ENCODE measurements around the gene PRM2.

PRM2 gene

GRCh38 chr16:11272921-11273720 is 3.2 kb downstream of the PRM2 start, which contains the start of gene PRM3:
PRM3 (minus strand) TSS chr16:11273629; CDS start chr16:11273595, 34 bp downstream.
- no peak within 1 kb of the TSS for H3K4me2 ChIP-seq (ENCODE audit: low read length)
- H3K27ac ChIP-seq (ENCODE audit: low read length) = no peak within 1 kb of the TSS
- no peaks in the 10 kb centered on the region for H4K20me1 ChIP-seq (ENCODE audit: insufficient read depth, low read length)
- TF ChIP-seq EZH2phosphoT487 (IDR thresholded peaks at IDR 0.05; ENCODE audit: low read depth) (no peak), CTCF (IDR thresholded peaks at IDR 0.05; ENCODE audit: low read depth, low read length) (no peak)
- H3K9me3 ChIP-seq (ENCODE audit: insufficient read depth, low read length) = no peaks in the 10 kb centered on the region
- no peak within 1 kb of the TSS for H3K4me3 ChIP-seq (ENCODE audit: low read length)
- no peak within 1 kb of the TSS for H3K9ac ChIP-seq (ENCODE audit: low read length)
- peaks cover 9% of the 10 kb centered on the region for H3K27me3 ChIP-seq (ENCODE audit: low read depth, low read length)
- H3K79me2 ChIP-seq (ENCODE audit: low read length) = no peaks in the 10 kb centered on the region
- no peaks in the 10 kb centered on the region for H3K4me1 ChIP-seq (ENCODE audit: low read length)
- H3K36me3 ChIP-seq (replicated peaks; ENCODE audit: low read depth, low read length) = no peaks in the 10 kb centered on the region
- H2AFZ ChIP-seq (ENCODE audit: low read depth, low read length) = no peak within 1 kb of the TSS

GRCh38 chr16:11272484-11272883 is 3.8 kb downstream of the PRM2 start:
- no peak for TF ChIP-seq EZH2phosphoT487 (IDR thresholded peaks at IDR 0.05; ENCODE audit: low read depth)
- H3K4me2 ChIP-seq (ENCODE audit: low read length) = no peak overlapping the region
- H3K4me1 ChIP-seq (ENCODE audit: low read length) = no peaks in the 10 kb centered on the region
- H3K9ac ChIP-seq (ENCODE audit: low read length) = no peak overlapping the region
- H2AFZ ChIP-seq (ENCODE audit: low read depth, low read length) = no peak overlapping the region
- no peak overlapping the region for H3K27ac ChIP-seq (ENCODE audit: low read length)
- no peak overlapping the region for H3K4me3 ChIP-seq (ENCODE audit: low read length)
- H4K20me1 ChIP-seq (ENCODE audit: insufficient read depth, low read length) = no peaks in the 10 kb centered on the region
- no peaks in the 10 kb centered on the region for H3K79me2 ChIP-seq (ENCODE audit: low read length)
- no peaks in the 10 kb centered on the region for H3K36me3 ChIP-seq (replicated peaks; ENCODE audit: low read depth, low read length)
- H3K27me3 ChIP-seq (ENCODE audit: low read depth, low read length) = peaks cover 5% of the 10 kb centered on the region
- no peaks in the 10 kb centered on the region for H3K9me3 ChIP-seq (ENCODE audit: insufficient read depth, low read length)

GRCh38 chr16:11271610-11272009 is 4.7 kb downstream of the PRM2 start:
- no peak for TF ChIP-seq EZH2phosphoT487 (IDR thresholded peaks at IDR 0.05; ENCODE audit: low read depth)
- no peak for TF ChIP-seq CTCF (IDR thresholded peaks at IDR 0.05; ENCODE audit: low read depth, low read length)
- Histone ChIP-seq H3K9me3 (ENCODE audit: insufficient read depth, low read length) (no peaks in the 10 kb centered on the region), H3K4me1 (ENCODE audit: low read length) (no peaks in the 10 kb centered on the region), H3K4me3 (ENCODE audit: low read length) (no peak overlapping the region), H2AFZ (ENCODE audit: low read depth, low read length) (no peak overlapping the region), H3K9ac (ENCODE audit: low read length) (no peak overlapping the region), H3K4me2 (ENCODE audit: low read length) (no peak overlapping the region), H3K36me3 (replicated peaks; ENCODE audit: low read depth, low read length) (no peaks in the 10 kb centered on the region), H4K20me1 (ENCODE audit: insufficient read depth, low read length) (no peaks in the 10 kb centered on the region), H3K27me3 (ENCODE audit: low read depth, low read length) (peaks cover 6% of the 10 kb centered on the region), H3K27ac (ENCODE audit: low read length) (no peak overlapping the region), H3K79me2 (ENCODE audit: low read length) (no peaks in the 10 kb centered on the region)

- H3K9me3 ChIP-seq (ENCODE audit: insufficient read depth, low read length) = no peaks in the 10 kb centered on the region
- no peaks in the 10 kb centered on the region for H3K4me1 ChIP-seq (ENCODE audit: low read length)
- no peak overlapping the region for H3K27ac ChIP-seq (ENCODE audit: low read length)
- no peak overlapping the region for H3K9ac ChIP-seq (ENCODE audit: low read length)
- no peak overlapping the region for H2AFZ ChIP-seq (ENCODE audit: low read depth, low read length)
- H3K79me2 ChIP-seq (ENCODE audit: low read length) = no peaks in the 10 kb centered on the region
- H3K4me3 ChIP-seq (ENCODE audit: low read length) = no peak overlapping the region
- H3K4me2 ChIP-seq (ENCODE audit: low read length) = no peak overlapping the region
- H4K20me1 ChIP-seq (ENCODE audit: insufficient read depth, low read length) = no peaks in the 10 kb centered on the region
- no peaks in the 10 kb centered on the region for H3K36me3 ChIP-seq (replicated peaks; ENCODE audit: low read depth, low read length)
- no peak for TF ChIP-seq EZH2phosphoT487 (IDR thresholded peaks at IDR 0.05; ENCODE audit: low read depth)
- TF ChIP-seq CTCF (IDR thresholded peaks at IDR 0.05; ENCODE audit: low read depth, low read length) = no peak
- peaks cover 6% of the 10 kb centered on the region for H3K27me3 ChIP-seq (ENCODE audit: low read depth, low read length)
Observed at GRCh38 chr16:11270602-11271162, 5.6 kb downstream of the PRM2 start.

Data from OCI-LY3 (cell line).